Left ventricle myocardium inferior (tissue), 1 donor: Measurements from ENCODE around the gene JPH3. TPM values are rescaled to one million over a fixed set of nuclear protein-coding genes. Genes with fewer than 3 reads are reported as not detected.
A peak's percentile ranks its signal among the peaks of the same experiment; 100 is the strongest.

Source experiments
- DNase-seq: peaks from one replicate; pipeline ENCODE4 v3.0.0-alpha.2; 2020
- H3K27ac ChIP-seq: fragments of 200-600 bp; replicated peaks from 2 replicates; pipeline ENCODE4 v1.8.0; 2021
- H3K27me3 ChIP-seq: fragments of 200-600 bp; 2 replicates; pipeline ENCODE4 v1.8.0; 2021; ENCODE audit warnings: low read depth
- H3K36me3 ChIP-seq: fragments of 200-600 bp; 2 replicates; pipeline ENCODE4 v1.8.0; 2021
- H3K4me1 ChIP-seq: fragments of 200-600 bp; 2 replicates; pipeline ENCODE4 v1.8.0; 2021
- H3K4me3 ChIP-seq: fragments of 200-600 bp; 2 replicates; pipeline ENCODE4 v1.8.0; 2021; ENCODE audit warnings: mild to moderate bottlenecking, moderate library complexity
- H3K9me3 ChIP-seq: fragments of 200-600 bp; replicated peaks from 2 replicates; pipeline ENCODE4 v1.8.0; 2021
- intact Hi-C: fragments of 100-400 bp; cut with micrococcal nuclease; formaldehyde crosslinking; loops from one replicate; pipeline ENCODE4 v1.11.0; 2022
- total RNA-seq: library from RNA; stranded (reverse); fragmentation: NEBNext Ultra II Directional; extraction: Animal tissue kit (Norgen Biotek cat#: 25700); gene quantifications from one replicate; pipeline ENCODE4 v1.2.1, GENCODE V29; 2021
- TF ChIP-seq, protein P1 (sequence below): fragments of 200-600 bp; IDR thresholded peaks from 2 replicates; pipeline ENCODE4 v1.8.0; 2021; ENCODE audit warnings: antibody characterized with exemption, mild to moderate bottlenecking, borderline replicate concordance
- donor health status: DM: no; HTN: yes; CAD: no; lungs with severe emphysema.

JPH3 gene
- total RNA-seq, 1 donor from 2014 or later = 0.14 TPM

DNA sequence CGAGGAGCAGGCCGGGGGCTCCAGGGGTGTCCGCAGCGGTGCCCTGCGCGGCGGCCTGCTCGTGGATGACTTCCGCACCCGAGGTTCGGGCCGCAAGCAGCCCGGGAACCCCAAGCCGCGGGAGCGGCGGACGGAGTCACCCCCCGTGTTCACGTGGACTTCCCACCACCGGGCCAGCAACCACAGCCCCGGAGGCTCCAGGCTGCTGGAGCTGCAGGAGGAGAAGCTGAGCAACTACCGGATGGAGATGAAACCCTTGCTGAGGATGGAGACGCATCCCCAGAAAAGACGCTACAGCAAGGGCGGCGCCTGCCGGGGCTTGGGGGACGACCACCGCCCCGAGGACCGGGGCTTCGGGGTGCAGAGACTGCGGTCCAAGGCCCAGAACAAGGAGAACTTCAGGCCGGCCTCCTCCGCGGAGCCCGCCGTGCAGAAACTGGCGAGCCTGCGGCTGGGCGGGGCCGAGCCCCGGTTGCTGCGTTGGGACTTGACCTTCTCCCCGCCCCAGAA, 87.7 kb downstream of the JPH3 start:
- Histone ChIP-seq H3K4me1 (peaks cover 10% of the 10 kb centered on the region), H3K9me3 (no peaks in the 10 kb centered on the region), H3K4me3 (no peak overlapping the region), H3K27ac (no peak overlapping the region), H3K27me3 (peaks cover 60% of the 10 kb centered on the region), H3K36me3 (no peaks in the 10 kb centered on the region)
- TF ChIP-seq, protein P1, sequence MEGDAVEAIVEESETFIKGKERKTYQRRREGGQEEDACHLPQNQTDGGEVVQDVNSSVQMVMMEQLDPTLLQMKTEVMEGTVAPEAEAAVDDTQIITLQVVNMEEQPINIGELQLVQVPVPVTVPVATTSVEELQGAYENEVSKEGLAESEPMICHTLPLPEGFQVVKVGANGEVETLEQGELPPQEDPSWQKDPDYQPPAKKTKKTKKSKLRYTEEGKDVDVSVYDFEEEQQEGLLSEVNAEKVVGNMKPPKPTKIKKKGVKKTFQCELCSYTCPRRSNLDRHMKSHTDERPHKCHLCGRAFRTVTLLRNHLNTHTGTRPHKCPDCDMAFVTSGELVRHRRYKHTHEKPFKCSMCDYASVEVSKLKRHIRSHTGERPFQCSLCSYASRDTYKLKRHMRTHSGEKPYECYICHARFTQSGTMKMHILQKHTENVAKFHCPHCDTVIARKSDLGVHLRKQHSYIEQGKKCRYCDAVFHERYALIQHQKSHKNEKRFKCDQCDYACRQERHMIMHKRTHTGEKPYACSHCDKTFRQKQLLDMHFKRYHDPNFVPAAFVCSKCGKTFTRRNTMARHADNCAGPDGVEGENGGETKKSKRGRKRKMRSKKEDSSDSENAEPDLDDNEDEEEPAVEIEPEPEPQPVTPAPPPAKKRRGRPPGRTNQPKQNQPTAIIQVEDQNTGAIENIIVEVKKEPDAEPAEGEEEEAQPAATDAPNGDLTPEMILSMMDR = no peak
- no peak for DNase-seq
- intact Hi-C loops = no loop called here

DNA sequence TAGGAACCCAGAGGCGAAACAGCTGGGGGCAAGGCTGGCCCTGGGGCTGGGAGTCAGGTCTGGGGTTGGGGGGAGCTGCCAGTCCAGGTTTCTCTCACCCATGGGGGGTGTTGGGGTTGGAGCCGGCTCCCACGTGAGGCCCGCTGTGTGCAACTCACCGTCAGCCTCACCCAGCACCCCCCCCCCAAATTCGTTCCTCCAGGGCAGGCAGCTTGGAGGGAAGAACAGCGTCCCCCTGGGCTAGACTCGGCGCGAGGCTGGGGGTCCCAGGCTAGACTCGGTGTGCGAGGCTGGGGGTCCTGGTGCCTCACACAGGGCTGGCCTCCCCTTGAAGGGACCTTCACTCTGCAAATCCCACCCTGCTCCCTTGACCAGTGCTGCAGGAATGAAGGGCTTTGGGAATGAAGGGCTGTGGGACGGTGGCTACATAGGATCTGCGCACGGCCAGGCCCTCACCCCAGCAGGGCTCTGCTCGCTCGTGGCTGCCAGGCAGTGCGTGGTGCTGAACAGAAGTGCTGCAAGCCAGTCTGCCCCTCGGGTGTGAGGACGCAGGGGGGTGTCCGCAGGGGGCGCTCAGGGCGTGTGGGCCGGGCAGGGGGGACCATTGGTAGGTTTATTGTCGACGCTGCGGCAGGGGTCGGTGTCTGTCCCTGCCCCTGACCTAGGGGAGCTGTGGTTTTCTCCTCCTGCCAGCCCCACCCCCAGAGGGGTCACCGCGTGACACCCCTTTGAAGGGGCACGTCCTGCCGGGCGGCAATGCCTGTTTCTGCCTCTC, 88.8 kb downstream of the JPH3 start:
- intact Hi-C loops = no loop called here
- H3K27me3 ChIP-seq = peaks cover 49% of the 10 kb centered on the region
- no peaks in the 10 kb centered on the region for H3K9me3 ChIP-seq
- no peak overlapping the region for H3K27ac ChIP-seq
- peaks cover 10% of the 10 kb centered on the region for H3K4me1 ChIP-seq
- no peak for DNase-seq
- peak overlapping the region; percentile 11 for H3K4me3 ChIP-seq
- no peaks in the 10 kb centered on the region for H3K36me3 ChIP-seq
- TF ChIP-seq, protein P1 = no peak

DNA sequence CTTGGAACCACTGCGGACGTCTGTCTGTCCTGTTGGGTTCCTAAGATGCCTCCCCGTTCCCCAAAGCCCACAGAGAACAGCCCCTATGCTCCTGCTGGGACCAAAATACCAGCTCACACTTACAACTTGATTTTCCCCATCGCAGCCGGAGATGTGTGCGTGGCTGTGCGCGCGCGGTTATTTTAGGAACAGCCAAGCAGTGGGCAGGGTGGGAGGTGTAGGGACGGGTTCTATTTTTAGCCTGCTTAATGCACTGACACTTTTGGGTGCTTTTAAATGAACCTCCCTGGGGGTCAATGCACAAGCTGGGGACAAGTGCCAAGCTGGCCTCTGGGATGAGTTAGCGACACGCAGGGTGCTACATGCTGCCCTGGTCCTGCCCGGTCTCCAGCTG, 89.4 kb downstream of the JPH3 start:
- intact Hi-C loops = no loop called here
- no peaks in the 10 kb centered on the region for H3K9me3 ChIP-seq
- no peaks in the 10 kb centered on the region for H3K36me3 ChIP-seq
- H3K27me3 ChIP-seq = peaks cover 46% of the 10 kb centered on the region
- peaks cover 10% of the 10 kb centered on the region for H3K4me1 ChIP-seq
- TF ChIP-seq, protein P1 = no peak
- no peak overlapping the region for H3K27ac ChIP-seq
- peak overlapping the region; percentile 11 for H3K4me3 ChIP-seq
- DNase-seq = no peak

DNA sequence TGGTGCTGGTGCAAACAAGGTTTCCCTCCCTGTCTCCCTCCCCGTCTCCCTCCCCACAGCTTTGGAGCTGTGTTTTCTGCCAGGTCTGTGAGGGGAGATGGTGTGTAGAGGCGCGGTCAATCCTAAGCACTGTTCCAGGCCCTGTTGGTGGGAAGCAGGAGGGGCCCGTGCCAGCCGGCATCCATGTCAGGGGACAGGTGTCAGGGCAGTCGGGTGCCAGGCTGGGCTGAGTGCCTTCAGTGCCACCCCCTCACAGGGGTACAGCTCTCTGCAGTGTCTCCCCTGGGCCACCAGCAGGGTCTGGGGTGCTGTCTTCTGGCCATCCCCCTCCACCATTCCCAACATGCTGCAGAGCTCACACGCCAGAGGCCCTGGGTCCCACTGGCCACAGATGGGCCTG, 89.9 kb downstream of the JPH3 start:
- peaks cover 10% of the 10 kb centered on the region for H3K4me1 ChIP-seq
- no peaks in the 10 kb centered on the region for H3K9me3 ChIP-seq
- no peak overlapping the region for H3K4me3 ChIP-seq
- no peak for DNase-seq
- H3K36me3 ChIP-seq = no peaks in the 10 kb centered on the region
- intact Hi-C loops = no loop called here
- peaks cover 41% of the 10 kb centered on the region for H3K27me3 ChIP-seq
- TF ChIP-seq, protein P1 = no peak
- H3K27ac ChIP-seq = no peak overlapping the region

DNA sequence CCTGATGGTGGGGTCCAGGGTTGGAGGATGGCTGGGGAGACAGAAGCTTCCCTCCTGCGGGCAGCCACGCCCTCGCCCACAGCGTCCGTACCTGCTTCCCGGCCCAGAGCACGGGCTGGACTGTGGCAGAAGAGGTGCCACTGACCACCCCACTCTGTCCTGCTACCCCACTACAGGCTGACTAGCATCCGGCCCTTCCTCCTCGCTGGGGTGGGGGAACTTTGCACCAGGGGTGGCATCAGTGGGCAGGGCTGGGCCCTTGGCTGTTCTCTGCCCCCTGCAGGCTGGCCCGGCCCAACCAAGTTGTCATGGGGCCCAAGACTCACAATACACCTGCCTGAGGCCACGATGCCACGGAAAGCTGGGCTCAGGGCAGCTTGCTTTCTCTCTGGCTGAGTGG, 90.4 kb downstream of the JPH3 start:
- no peak for DNase-seq
- H3K27me3 ChIP-seq = peaks cover 35% of the 10 kb centered on the region
- H3K27ac ChIP-seq = no peak overlapping the region
- H3K4me3 ChIP-seq = no peak overlapping the region
- no peaks in the 10 kb centered on the region for H3K9me3 ChIP-seq
- intact Hi-C loops = no loop called here
- peaks cover 10% of the 10 kb centered on the region for H3K4me1 ChIP-seq
- TF ChIP-seq, protein P1 = no peak
- no peaks in the 10 kb centered on the region for H3K36me3 ChIP-seq
